Hepatocyte (in vitro differentiated cells): ENCODE data around the gene MARS2. TPM values are rescaled to one million over a fixed set of nuclear protein-coding genes. Genes with fewer than 3 reads are reported as not detected.

Experiments used
- DNase-seq: peaks from one replicate; pipeline ENCODE4 v3.0.0-alpha.2; 2016; ENCODE audit warnings: low spot score
- H2AFZ ChIP-seq: fragments of 200-600 bp; sonication (generic); 2 replicates; pipeline ENCODE4 v1.6.0; 2016; ENCODE audit warnings: antibody characterized with exemption, mild to moderate bottlenecking
- H3K27ac ChIP-seq: fragments of 200-600 bp; sonication (generic); 2 replicates; pipeline ENCODE4 v1.5.1; 2016; ENCODE audit warnings: mild to moderate bottlenecking
- H3K27me3 ChIP-seq: fragments of 200-600 bp; sonication (generic); 2 replicates; pipeline ENCODE4 v1.6.1; 2016
- H3K36me3 ChIP-seq: fragments of 200-600 bp; sonication (generic); replicated peaks from 2 replicates; pipeline ENCODE4 v1.5.1; 2016; ENCODE audit warnings: low read depth; ENCODE audit not compliant: insufficient read depth
- H3K4me1 ChIP-seq: fragments of 200-600 bp; sonication (generic); 2 replicates; pipeline ENCODE4 v1.5.1; 2016; ENCODE audit warnings: mild to moderate bottlenecking, moderate library complexity; ENCODE audit not compliant: insufficient read depth
- H3K4me2 ChIP-seq: fragments of 200-600 bp; sonication (generic); 2 replicates; pipeline ENCODE4 v1.6.0; 2016
- H3K4me3 ChIP-seq: fragments of 200-600 bp; sonication (generic); 2 replicates; pipeline ENCODE4 v1.5.1; 2016; ENCODE audit warnings: mild to moderate bottlenecking
- H3K79me2 ChIP-seq: fragments of 200-600 bp; sonication (generic); 2 replicates; pipeline ENCODE4 v1.6.0; 2017; ENCODE audit warnings: mild to moderate bottlenecking
- H3K9me2 ChIP-seq: fragments of 200-600 bp; sonication (generic); replicated peaks from 2 replicates; pipeline ENCODE4 v1.6.0; 2017; ENCODE audit warnings: mild to moderate bottlenecking; ENCODE audit not compliant: insufficient read depth
- H3K9me3 ChIP-seq: fragments of 200-600 bp; sonication (generic); 2 replicates; pipeline ENCODE4 v1.5.1; 2016; ENCODE audit warnings: low read depth, mild to moderate bottlenecking
- H4K20me1 ChIP-seq: fragments of 200-600 bp; sonication (generic); 2 replicates; pipeline ENCODE4 v1.6.0; 2016; ENCODE audit warnings: mild to moderate bottlenecking; ENCODE audit not compliant: insufficient read depth, poor library complexity, severe bottlenecking
- EZH2 ChIP-seq: fragments of 200-600 bp; sonication (generic); IDR thresholded peaks from 2 replicates; pipeline ENCODE4 v1.6.1; 2016; ENCODE audit warnings: antibody characterized with exemption, mild to moderate bottlenecking, borderline replicate concordance
- EZH2phosphoT487 ChIP-seq: fragments of 200-600 bp; sonication (generic); IDR thresholded peaks from one replicate; pipeline ENCODE4 v1.6.1; 2018; ENCODE audit warnings: antibody characterized with exemption, mild to moderate bottlenecking, low read depth, moderate library complexity; ENCODE audit not compliant: unreplicated experiment, severe bottlenecking
- WGBS: methylation state at CpG from one replicate; pipeline ENCODE4 v1.1.6; 2016; ENCODE audit warnings: low lambda C conversion rate; ENCODE audit errors: missing lambda C conversion rate; 5-methylcytosine and 5-hydroxymethylcytosine counted together
- polyA plus RNA-seq: library from polyadenylated mRNA; unstranded; fragments of >200 nt; fragmentation: Nextera tagmentation; extraction: Ambion mirVana; gene quantifications from 2 replicates; pipeline ENCODE4 v1.2.1, GENCODE V29; 2016
- total RNA-seq: library from RNA; depleted of rRNA; stranded (reverse); fragments of >200 nt; gene quantifications from 2 replicates; pipeline ENCODE4 v1.2.3, GENCODE V29; 2014
- TF ChIP-seq, protein P1 (sequence below): fragments of 200-600 bp; sonication (generic); IDR thresholded peaks from 2 replicates; pipeline ENCODE4 v1.5.1; 2016; ENCODE audit warnings: antibody characterized with exemption, mild to moderate bottlenecking; ENCODE audit not compliant: poor library complexity

MARS2 gene
- total and polyA plus RNA-seq, 2 experiments from 2014 or later = 6.3 to 7.8 TPM

DNA sequence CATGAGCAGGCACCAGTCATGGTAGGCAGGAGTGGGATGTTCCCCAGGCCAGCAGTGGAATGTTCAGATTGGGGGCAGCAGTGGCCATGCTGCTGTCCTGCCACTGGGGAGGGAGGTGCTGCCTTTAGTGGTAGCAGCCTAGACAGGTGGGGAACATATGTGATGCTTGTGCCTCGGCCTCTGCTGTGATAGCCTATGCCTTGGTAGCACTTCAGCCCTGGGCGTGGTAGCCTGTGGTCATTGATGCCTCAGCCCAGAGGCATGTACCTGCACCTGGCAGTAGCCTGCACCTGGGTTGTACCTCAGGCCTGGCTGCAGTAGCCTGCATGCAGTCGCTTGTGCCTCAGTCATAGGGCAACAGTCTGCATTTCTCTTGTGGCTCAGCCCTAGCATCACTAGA is 36.9 kb upstream of the MARS2 start:
- H3K36me3 ChIP-seq = no peaks in the 10 kb centered on the region
- H3K27ac ChIP-seq = no peak overlapping the region
- no peak overlapping the region for H2AFZ ChIP-seq
- no peak overlapping the region for H3K4me3 ChIP-seq
- no peak for DNase-seq
- H3K4me1 ChIP-seq = no peaks in the 10 kb centered on the region
- WGBS = 98% methylated on average over 3 of the region's 3 CpGs
- TF ChIP-seq, protein P1, sequence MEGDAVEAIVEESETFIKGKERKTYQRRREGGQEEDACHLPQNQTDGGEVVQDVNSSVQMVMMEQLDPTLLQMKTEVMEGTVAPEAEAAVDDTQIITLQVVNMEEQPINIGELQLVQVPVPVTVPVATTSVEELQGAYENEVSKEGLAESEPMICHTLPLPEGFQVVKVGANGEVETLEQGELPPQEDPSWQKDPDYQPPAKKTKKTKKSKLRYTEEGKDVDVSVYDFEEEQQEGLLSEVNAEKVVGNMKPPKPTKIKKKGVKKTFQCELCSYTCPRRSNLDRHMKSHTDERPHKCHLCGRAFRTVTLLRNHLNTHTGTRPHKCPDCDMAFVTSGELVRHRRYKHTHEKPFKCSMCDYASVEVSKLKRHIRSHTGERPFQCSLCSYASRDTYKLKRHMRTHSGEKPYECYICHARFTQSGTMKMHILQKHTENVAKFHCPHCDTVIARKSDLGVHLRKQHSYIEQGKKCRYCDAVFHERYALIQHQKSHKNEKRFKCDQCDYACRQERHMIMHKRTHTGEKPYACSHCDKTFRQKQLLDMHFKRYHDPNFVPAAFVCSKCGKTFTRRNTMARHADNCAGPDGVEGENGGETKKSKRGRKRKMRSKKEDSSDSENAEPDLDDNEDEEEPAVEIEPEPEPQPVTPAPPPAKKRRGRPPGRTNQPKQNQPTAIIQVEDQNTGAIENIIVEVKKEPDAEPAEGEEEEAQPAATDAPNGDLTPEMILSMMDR = no peak
- TF ChIP-seq EZH2 = no peak
- TF ChIP-seq EZH2phosphoT487 = no peak
- H3K9me2 ChIP-seq = no peaks in the 10 kb centered on the region
- no peaks in the 10 kb centered on the region for H3K27me3 ChIP-seq
- H3K9me3 ChIP-seq = peaks cover 10% of the 10 kb centered on the region
- H3K4me2 ChIP-seq = no peak overlapping the region
- no peaks in the 10 kb centered on the region for H4K20me1 ChIP-seq
- H3K79me2 ChIP-seq = peaks cover 15% of the 10 kb centered on the region

DNA sequence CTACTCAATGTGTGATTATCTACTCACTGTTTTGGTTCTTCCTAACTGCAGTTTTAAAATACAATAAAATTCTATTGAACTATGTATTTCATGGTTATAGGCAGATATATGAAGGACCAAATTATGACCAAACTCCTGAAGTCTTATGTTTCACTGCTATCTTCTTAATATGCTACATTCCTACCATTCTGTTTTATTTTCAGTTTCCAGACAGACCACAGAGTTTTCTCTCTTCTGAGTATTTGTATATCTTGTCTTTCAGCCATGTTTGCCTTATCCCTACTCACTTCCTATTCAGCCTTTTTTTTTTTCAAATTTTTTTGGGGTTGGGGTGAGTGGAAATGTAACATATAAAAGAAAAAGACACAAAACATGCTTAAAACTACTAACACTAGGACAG is 36.1 kb upstream of the MARS2 start:
- Histone ChIP-seq H4K20me1 (no peaks in the 10 kb centered on the region), H2AFZ (no peak overlapping the region), H3K36me3 (no peaks in the 10 kb centered on the region), H3K9me3 (peaks cover 10% of the 10 kb centered on the region), H3K4me1 (no peaks in the 10 kb centered on the region), H3K4me3 (no peak overlapping the region), H3K4me2 (no peak overlapping the region), H3K9me2 (no peaks in the 10 kb centered on the region), H3K79me2 (peaks cover 15% of the 10 kb centered on the region), H3K27ac (no peak overlapping the region), H3K27me3 (no peaks in the 10 kb centered on the region)
- no peak for DNase-seq
- TF ChIP-seq EZH2phosphoT487 = no peak
- TF ChIP-seq, protein P1 = no peak
- no peak for TF ChIP-seq EZH2

DNA sequence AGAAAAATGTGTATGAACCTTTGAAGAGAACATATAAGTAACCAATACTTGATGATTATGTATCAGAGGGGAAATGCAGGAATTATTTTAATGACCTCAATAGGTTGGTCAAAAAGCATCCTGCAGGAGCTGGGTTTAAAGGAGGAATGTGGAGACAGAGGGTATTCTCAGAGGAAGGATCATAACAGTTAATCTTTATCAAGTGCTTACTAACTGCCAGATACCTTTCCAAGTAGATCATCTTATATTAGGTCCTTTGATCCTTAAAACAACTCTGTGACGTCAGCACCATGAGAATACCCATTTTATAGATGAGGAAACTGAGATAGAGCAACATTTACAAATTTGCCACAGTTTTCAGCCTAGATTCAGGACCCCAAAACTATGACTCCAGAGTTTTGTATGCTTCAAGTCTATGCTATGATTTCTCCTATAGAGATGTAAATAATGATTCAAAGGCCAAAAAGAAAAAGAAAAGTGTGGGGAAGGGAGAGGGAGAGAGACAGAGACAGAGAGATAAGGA is 32.7 kb upstream of the MARS2 start:
- TF ChIP-seq, protein P1 = no peak
- no peak for TF ChIP-seq EZH2
- TF ChIP-seq EZH2phosphoT487 = no peak
- H3K4me2 ChIP-seq = peak overlapping the region; percentile 64
- no peaks in the 10 kb centered on the region for H4K20me1 ChIP-seq
- H3K27me3 ChIP-seq = no peaks in the 10 kb centered on the region
- no peak overlapping the region for H3K4me3 ChIP-seq
- H2AFZ ChIP-seq = no peak overlapping the region
- no peaks in the 10 kb centered on the region for H3K36me3 ChIP-seq
- H3K9me3 ChIP-seq = peaks cover under 1% of the 10 kb centered on the region
- no peak overlapping the region for H3K27ac ChIP-seq
- no peaks in the 10 kb centered on the region for H3K4me1 ChIP-seq
- peaks cover 15% of the 10 kb centered on the region for H3K79me2 ChIP-seq
- no peaks in the 10 kb centered on the region for H3K9me2 ChIP-seq
- WGBS = 44% methylated on average over 1 of the region's 1 CpG
- DNase-seq = no peak

DNA sequence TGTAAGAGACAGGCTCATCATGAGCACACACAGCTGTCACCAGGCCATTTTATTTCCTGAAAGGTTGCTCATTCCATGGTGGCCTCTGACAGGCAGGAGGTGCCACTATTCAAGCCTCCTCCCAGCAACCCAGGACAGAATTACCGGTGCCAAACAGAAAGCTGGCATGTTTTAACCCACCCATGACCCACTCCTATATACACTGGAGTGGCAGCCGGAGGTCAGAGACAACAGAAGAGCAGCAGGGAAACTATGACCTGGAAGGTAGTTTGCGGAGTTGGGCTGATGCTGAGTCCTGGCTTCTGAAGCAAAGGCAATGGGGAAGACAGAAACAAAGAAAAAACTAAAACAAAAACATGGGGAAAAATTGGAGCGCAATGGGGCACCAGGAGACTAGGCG is 32.1 kb upstream of the MARS2 start:
- no peak overlapping the region for H2AFZ ChIP-seq
- H3K9me2 ChIP-seq = no peaks in the 10 kb centered on the region
- H3K9me3 ChIP-seq = no peaks in the 10 kb centered on the region
- H3K4me2 ChIP-seq = peak overlapping the region; percentile 64
- WGBS = 64% methylated on average over 5 of the region's 5 CpGs
- no peak for TF ChIP-seq EZH2
- no peak for TF ChIP-seq EZH2phosphoT487
- TF ChIP-seq, protein P1 = no peak
- no peaks in the 10 kb centered on the region for H3K27me3 ChIP-seq
- no peak overlapping the region for H3K27ac ChIP-seq
- H4K20me1 ChIP-seq = no peaks in the 10 kb centered on the region
- H3K36me3 ChIP-seq = no peaks in the 10 kb centered on the region
- H3K79me2 ChIP-seq = peaks cover 15% of the 10 kb centered on the region
- no peak overlapping the region for H3K4me3 ChIP-seq
- no peak for DNase-seq
- H3K4me1 ChIP-seq = no peaks in the 10 kb centered on the region
